ENCODE results near the gene SESN1. TPM values are rescaled to one million over a fixed set of nuclear protein-coding genes. Genes with fewer than 3 reads are reported as not detected.
A peak's percentile ranks its signal among the peaks of the same experiment; 100 is the strongest.

The SESN1 gene
- polyA plus RNA-seq, 3 donors = 1.8 to 21.0 (median 3.1) TPM

DNA sequence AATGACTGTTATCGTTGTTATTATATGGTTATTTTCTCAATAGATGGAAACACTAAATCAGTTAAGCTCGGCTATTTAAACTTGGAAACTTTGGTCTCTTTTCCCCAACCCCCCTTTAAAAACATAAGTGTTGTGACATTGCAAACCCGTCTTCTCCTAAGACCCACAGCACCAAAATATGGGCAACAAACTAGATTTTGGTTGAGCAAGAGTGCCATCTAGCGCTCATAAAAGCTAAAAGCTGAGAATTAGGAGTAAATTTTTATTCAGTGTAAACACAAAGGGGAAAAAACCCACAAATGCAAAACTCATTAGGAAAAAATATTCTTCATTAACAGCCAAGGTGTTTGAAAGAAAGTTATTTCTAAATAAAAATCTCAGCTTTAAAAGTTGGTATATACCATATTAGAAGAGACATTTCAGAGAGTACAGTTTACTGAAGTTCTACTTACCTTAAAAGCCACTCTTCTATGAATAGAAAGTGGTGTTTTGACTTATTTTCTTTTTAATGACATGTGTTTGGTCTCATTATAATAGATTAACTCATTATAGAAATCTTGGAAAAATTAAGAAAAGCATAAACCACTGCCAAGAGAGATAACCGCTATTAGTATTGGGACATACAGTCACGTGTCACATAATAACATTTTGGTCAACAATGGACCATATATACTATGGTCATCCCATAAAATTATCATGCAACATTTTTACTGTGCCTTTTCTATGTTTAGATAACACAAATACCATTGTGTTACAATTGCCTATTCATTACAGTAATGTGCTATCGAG, 21.1 kb downstream of the SESN1 start:
- no peaks in the 10 kb centered on the region for H3K79me2 ChIP-seq (ENCODE audit: insufficient read depth, low read length)
- H3K27me3 ChIP-seq (ENCODE audit: control insufficient read depth in 2 of 2, insufficient read depth in 2 of 2, low read length in 2 of 2) = no peaks in the 10 kb centered on the region
- intact Hi-C loops (cut with micrococcal nuclease) = loop anchor here (2.0 to 10.0 kb wide), 2 partner anchors 59 to 531 kb away; no protein-coding TSS in a partner anchor
- no peak overlapping the region for H2AFZ ChIP-seq (ENCODE audit: insufficient read depth, low read depth, low read length, poor library complexity, severe bottlenecking)
- H3K4me3 ChIP-seq (replicated peaks in 1 of 3; ENCODE audit: low read depth in 2 of 3, low read length in 3 of 3) = no peak overlapping the region
- Mint-ChIP-seq H3K4me3 (no peak overlapping the region), H3K27ac (peak overlapping the region in 1 of 7 donors; percentile 68), H3K4me1 (peaks cover 21% of the 10 kb centered on the region), H3K27me3 (ENCODE audit: low read depth in 3 of 3) (no peaks in the 10 kb centered on the region), H3K36me3 (peaks cover 0 to 3% of the 10 kb centered on the region in 2 donors), H3K9me3 (no peaks in the 10 kb centered on the region)
- TF ChIP-seq CTCF (IDR thresholded peaks at IDR 0.05) = peak; percentile 72
- H3K27ac ChIP-seq (ENCODE audit: low read depth in 1 of 2, low read length in 2 of 2) = no peak overlapping the region
- WGBS (ENCODE audit: insufficient coverage) = no CpG with 5 or more reads among the region's 7 CpGs
- peaks cover 11 to 19% of the 10 kb centered on the region in 2 donors for H3K4me1 ChIP-seq (ENCODE audit: control insufficient read depth in 1 of 2, insufficient read depth in 2 of 2, low read length in 2 of 2)
- H3K9me3 ChIP-seq (replicated peaks in 1 of 2; ENCODE audit: control insufficient read depth in 1 of 2, insufficient read depth in 1 of 2, low read length in 2 of 2) = no peaks in the 10 kb centered on the region
- H4K20me1 ChIP-seq (ENCODE audit: insufficient read depth, low read length) = peaks cover 8% of the 10 kb centered on the region
- no peak overlapping the region for H3K9ac ChIP-seq (ENCODE audit: insufficient read depth, low read length, poor library complexity, severe bottlenecking)
- H3K36me3 ChIP-seq (replicated peaks in 1 of 2; ENCODE audit: control insufficient read depth in 1 of 2, insufficient read depth in 2 of 2, low read length in 2 of 2) = no peaks in the 10 kb centered on the region
- DNase-seq = peak; percentile 56 to 77 (median 68)
- H3K4me2 ChIP-seq (replicated peaks; ENCODE audit: extremely low read depth, low read length, poor library complexity, severe bottlenecking) = no peak overlapping the region

GRCh38 chr6:109071125-109071917, 23.3 kb downstream of the SESN1 start:
- TF ChIP-seq CTCF (IDR thresholded peaks at IDR 0.05) = no peak
- Mint-ChIP-seq H3K9me3 (no peaks in the 10 kb centered on the region), H3K4me3 (no peak overlapping the region), H3K4me1 (peaks cover 18% of the 10 kb centered on the region), H3K36me3 (peaks cover 2 to 4% of the 10 kb centered on the region in 2 donors), H3K27me3 (ENCODE audit: low read depth in 3 of 3) (no peaks in the 10 kb centered on the region), H3K27ac (no peak overlapping the region)
- H3K9ac ChIP-seq (ENCODE audit: insufficient read depth, low read length, poor library complexity, severe bottlenecking) = no peak overlapping the region
- H3K36me3 ChIP-seq (replicated peaks in 1 of 2; ENCODE audit: control insufficient read depth in 1 of 2, insufficient read depth in 2 of 2, low read length in 2 of 2) = no peaks in the 10 kb centered on the region
- no peak overlapping the region for H3K4me3 ChIP-seq (replicated peaks in 1 of 3; ENCODE audit: low read depth in 2 of 3, low read length in 3 of 3)
- no peak overlapping the region for H2AFZ ChIP-seq (ENCODE audit: insufficient read depth, low read depth, low read length, poor library complexity, severe bottlenecking)
- no peak overlapping the region for H3K4me2 ChIP-seq (replicated peaks; ENCODE audit: extremely low read depth, low read length, poor library complexity, severe bottlenecking)
- peaks cover 11 to 19% of the 10 kb centered on the region in 2 donors for H3K4me1 ChIP-seq (ENCODE audit: control insufficient read depth in 1 of 2, insufficient read depth in 2 of 2, low read length in 2 of 2)
- no peaks in the 10 kb centered on the region for H3K27me3 ChIP-seq (ENCODE audit: control insufficient read depth in 2 of 2, insufficient read depth in 2 of 2, low read length in 2 of 2)
- no peaks in the 10 kb centered on the region for H3K9me3 ChIP-seq (replicated peaks in 1 of 2; ENCODE audit: control insufficient read depth in 1 of 2, insufficient read depth in 1 of 2, low read length in 2 of 2)
- peaks cover 4% of the 10 kb centered on the region for H4K20me1 ChIP-seq (ENCODE audit: insufficient read depth, low read length)
- WGBS (ENCODE audit: insufficient coverage) = 55% methylated on average over 2 of the region's 7 CpGs
- H3K27ac ChIP-seq (ENCODE audit: low read depth in 1 of 2, low read length in 2 of 2) = no peak overlapping the region
- DNase-seq = no peak
- intact Hi-C loops (cut with micrococcal nuclease) = loop anchor here in 1 of 2 donors (2.0 to 10.0 kb wide), 2 partner anchors 57 to 529 kb away; no protein-coding TSS in a partner anchor
- H3K79me2 ChIP-seq (ENCODE audit: insufficient read depth, low read length) = no peaks in the 10 kb centered on the region
